ENCODE measurements around the gene IER5L.

GRCh38 chr9:129200255-129200654, 22.2 kb upstream of the IER5L start:
- TF ChIP-seq, protein P1, sequence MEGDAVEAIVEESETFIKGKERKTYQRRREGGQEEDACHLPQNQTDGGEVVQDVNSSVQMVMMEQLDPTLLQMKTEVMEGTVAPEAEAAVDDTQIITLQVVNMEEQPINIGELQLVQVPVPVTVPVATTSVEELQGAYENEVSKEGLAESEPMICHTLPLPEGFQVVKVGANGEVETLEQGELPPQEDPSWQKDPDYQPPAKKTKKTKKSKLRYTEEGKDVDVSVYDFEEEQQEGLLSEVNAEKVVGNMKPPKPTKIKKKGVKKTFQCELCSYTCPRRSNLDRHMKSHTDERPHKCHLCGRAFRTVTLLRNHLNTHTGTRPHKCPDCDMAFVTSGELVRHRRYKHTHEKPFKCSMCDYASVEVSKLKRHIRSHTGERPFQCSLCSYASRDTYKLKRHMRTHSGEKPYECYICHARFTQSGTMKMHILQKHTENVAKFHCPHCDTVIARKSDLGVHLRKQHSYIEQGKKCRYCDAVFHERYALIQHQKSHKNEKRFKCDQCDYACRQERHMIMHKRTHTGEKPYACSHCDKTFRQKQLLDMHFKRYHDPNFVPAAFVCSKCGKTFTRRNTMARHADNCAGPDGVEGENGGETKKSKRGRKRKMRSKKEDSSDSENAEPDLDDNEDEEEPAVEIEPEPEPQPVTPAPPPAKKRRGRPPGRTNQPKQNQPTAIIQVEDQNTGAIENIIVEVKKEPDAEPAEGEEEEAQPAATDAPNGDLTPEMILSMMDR (IDR thresholded peaks at IDR 0.05; ENCODE audit: insufficient read depth, low read length, poor library complexity, severe bottlenecking): no peak
- no peak for TF ChIP-seq EZH2phosphoT487 (conservative IDR thresholded peaks at IDR 0.05; ENCODE audit: low read length)

Measured in SU-DHL-6 (cell line).